Hepatocyte (in vitro differentiated cells): ENCODE results near the gene XXYLT1. TPM values are rescaled to one million over a fixed set of nuclear protein-coding genes. Genes with fewer than 3 reads are reported as not detected.

Experiments
- DNase-seq: peaks from one replicate; pipeline ENCODE4 v3.0.0-alpha.2; 2016; ENCODE audit warnings: low spot score
- H2AFZ ChIP-seq: fragments of 200-600 bp; sonication (generic); 2 replicates; pipeline ENCODE4 v1.6.0; 2016; ENCODE audit warnings: antibody characterized with exemption, mild to moderate bottlenecking
- H3K27ac ChIP-seq: fragments of 200-600 bp; sonication (generic); 2 replicates; pipeline ENCODE4 v1.5.1; 2016; ENCODE audit warnings: mild to moderate bottlenecking
- H3K27me3 ChIP-seq: fragments of 200-600 bp; sonication (generic); 2 replicates; pipeline ENCODE4 v1.6.1; 2016
- H3K36me3 ChIP-seq: fragments of 200-600 bp; sonication (generic); replicated peaks from 2 replicates; pipeline ENCODE4 v1.5.1; 2016; ENCODE audit warnings: low read depth; ENCODE audit not compliant: insufficient read depth
- H3K4me1 ChIP-seq: fragments of 200-600 bp; sonication (generic); 2 replicates; pipeline ENCODE4 v1.5.1; 2016; ENCODE audit warnings: mild to moderate bottlenecking, moderate library complexity; ENCODE audit not compliant: insufficient read depth
- H3K4me2 ChIP-seq: fragments of 200-600 bp; sonication (generic); 2 replicates; pipeline ENCODE4 v1.6.0; 2016
- H3K4me3 ChIP-seq: fragments of 200-600 bp; sonication (generic); 2 replicates; pipeline ENCODE4 v1.5.1; 2016; ENCODE audit warnings: mild to moderate bottlenecking
- H3K79me2 ChIP-seq: fragments of 200-600 bp; sonication (generic); 2 replicates; pipeline ENCODE4 v1.6.0; 2017; ENCODE audit warnings: mild to moderate bottlenecking
- H3K9me2 ChIP-seq: fragments of 200-600 bp; sonication (generic); replicated peaks from 2 replicates; pipeline ENCODE4 v1.6.0; 2017; ENCODE audit warnings: mild to moderate bottlenecking; ENCODE audit not compliant: insufficient read depth
- H3K9me3 ChIP-seq: fragments of 200-600 bp; sonication (generic); 2 replicates; pipeline ENCODE4 v1.5.1; 2016; ENCODE audit warnings: low read depth, mild to moderate bottlenecking
- H4K20me1 ChIP-seq: fragments of 200-600 bp; sonication (generic); 2 replicates; pipeline ENCODE4 v1.6.0; 2016; ENCODE audit warnings: mild to moderate bottlenecking; ENCODE audit not compliant: insufficient read depth, poor library complexity, severe bottlenecking
- CTCF ChIP-seq: fragments of 200-600 bp; sonication (generic); IDR thresholded peaks from 2 replicates; pipeline ENCODE4 v1.5.1; 2016; ENCODE audit warnings: antibody characterized with exemption, mild to moderate bottlenecking; ENCODE audit not compliant: poor library complexity
- EZH2 ChIP-seq: fragments of 200-600 bp; sonication (generic); IDR thresholded peaks from 2 replicates; pipeline ENCODE4 v1.6.1; 2016; ENCODE audit warnings: antibody characterized with exemption, mild to moderate bottlenecking, borderline replicate concordance
- EZH2phosphoT487 ChIP-seq: fragments of 200-600 bp; sonication (generic); IDR thresholded peaks from one replicate; pipeline ENCODE4 v1.6.1; 2018; ENCODE audit warnings: antibody characterized with exemption, mild to moderate bottlenecking, low read depth, moderate library complexity; ENCODE audit not compliant: unreplicated experiment, severe bottlenecking
- WGBS: methylation state at CpG from one replicate; pipeline ENCODE4 v1.1.6; 2016; ENCODE audit warnings: low lambda C conversion rate; ENCODE audit errors: missing lambda C conversion rate; 5-methylcytosine and 5-hydroxymethylcytosine counted together
- polyA plus RNA-seq: library from polyadenylated mRNA; unstranded; fragments of >200 nt; fragmentation: Nextera tagmentation; extraction: Ambion mirVana; gene quantifications from 2 replicates; pipeline ENCODE4 v1.2.1, GENCODE V29; 2016
- total RNA-seq: library from RNA; depleted of rRNA; stranded (reverse); fragments of >200 nt; gene quantifications from 2 replicates; pipeline ENCODE4 v1.2.3, GENCODE V29; 2014

Gene XXYLT1
- total and polyA plus RNA-seq, 2 experiments from 2014 or later = 20.9 to 25.6 TPM

GRCh38 chr3:195098741-195099525, 172.0 kb downstream of the XXYLT1 start:
- Histone ChIP-seq H3K36me3 (no peaks in the 10 kb centered on the region), H3K9me2 (no peaks in the 10 kb centered on the region), H3K79me2 (no peaks in the 10 kb centered on the region), H3K27me3 (no peaks in the 10 kb centered on the region), H3K4me2 (no peak overlapping the region), H3K4me1 (peaks cover 22% of the 10 kb centered on the region), H3K27ac (no peak overlapping the region), H2AFZ (no peak overlapping the region), H3K9me3 (no peaks in the 10 kb centered on the region), H4K20me1 (no peaks in the 10 kb centered on the region), H3K4me3 (no peak overlapping the region)
- TF ChIP-seq EZH2phosphoT487 (no peak), EZH2 (no peak), CTCF (no peak)
- WGBS = 95% methylated on average over 16 of the region's 16 CpGs
- no peak for DNase-seq

GRCh38 chr3:195097331-195098255, 173.4 kb downstream of the XXYLT1 start:
- no peaks in the 10 kb centered on the region for H4K20me1 ChIP-seq
- no peak overlapping the region for H3K4me2 ChIP-seq
- no peaks in the 10 kb centered on the region for H3K79me2 ChIP-seq
- no peak overlapping the region for H2AFZ ChIP-seq
- 78% methylated on average over 22 of the region's 22 CpGs for WGBS
- no peaks in the 10 kb centered on the region for H3K9me3 ChIP-seq
- H3K36me3 ChIP-seq = no peaks in the 10 kb centered on the region
- H3K27me3 ChIP-seq = no peaks in the 10 kb centered on the region
- no peak for DNase-seq
- H3K4me3 ChIP-seq = no peak overlapping the region
- H3K9me2 ChIP-seq = no peaks in the 10 kb centered on the region
- H3K4me1 ChIP-seq = peaks cover 11% of the 10 kb centered on the region
- TF ChIP-seq EZH2 (no peak), EZH2phosphoT487 (no peak), CTCF (no peak)
- H3K27ac ChIP-seq = no peak overlapping the region

GRCh38 chr3:195096484-195097330, 174.3 kb downstream of the XXYLT1 start:
- 87% methylated on average over 13 of the region's 13 CpGs for WGBS
- no peak overlapping the region for H3K4me3 ChIP-seq
- H3K36me3 ChIP-seq = no peaks in the 10 kb centered on the region
- no peak for TF ChIP-seq CTCF
- TF ChIP-seq EZH2phosphoT487 = no peak
- TF ChIP-seq EZH2 = no peak
- H3K4me1 ChIP-seq = peaks cover 11% of the 10 kb centered on the region
- no peak overlapping the region for H3K27ac ChIP-seq
- no peak overlapping the region for H3K4me2 ChIP-seq
- no peaks in the 10 kb centered on the region for H3K79me2 ChIP-seq
- no peaks in the 10 kb centered on the region for H3K9me3 ChIP-seq
- no peaks in the 10 kb centered on the region for H3K27me3 ChIP-seq
- no peaks in the 10 kb centered on the region for H3K9me2 ChIP-seq
- DNase-seq = no peak
- H4K20me1 ChIP-seq = no peaks in the 10 kb centered on the region
- H2AFZ ChIP-seq = no peak overlapping the region
